CD4-positive, alpha-beta T cell treated with Interleukin-17A for 1 hour (primary cell): ENCODE results near the gene BOLL.
"Not testable (repeated sequence)": the region's sequence is repeated elsewhere in the genome, so short reads cannot be mapped to it uniquely, and the experiment has no call there.

Experiments used
- DNase-seq: peaks from one replicate; pipeline ENCODE4 v3.0.0-alpha.2; 2020

BOLL gene

GRCh38 chr2:197705121-197705911 is 79.8 kb downstream of the BOLL start, which contains the start of gene MARS2:
Gene MARS2 (plus strand): TSS chr2:197705369. CDS start chr2:197705406, 37 bp downstream.
- peak; percentile 92 for DNase-seq

GRCh38 chr2:197704434-197705120 is 80.5 kb downstream of the BOLL start:
- DNase-seq: no peak

- DNase-seq: no peak
Observed at GRCh38 chr2:197700960-197701359, 84.2 kb downstream of the BOLL start.

GRCh38 chr2:197699724-197700123 is 85.4 kb downstream of the BOLL start:
- DNase-seq: not testable (repeated sequence)

GRCh38 chr2:197696571-197696970 is 88.5 kb downstream of the BOLL start:
- DNase-seq: not testable (repeated sequence)

- DNase-seq: not testable (repeated sequence)
Observed at GRCh38 chr2:197695971-197696370, 89.1 kb downstream of the BOLL start.

- not testable (repeated sequence) for DNase-seq
Observed at GRCh38 chr2:197695206-197695605, 89.9 kb downstream of the BOLL start.

- DNase-seq: no peak
Observed at GRCh38 chr2:197677483-197677882, 107.6 kb downstream of the BOLL start.

GRCh38 chr2:197677056-197677455 is 108.1 kb downstream of the BOLL start:
- no peak for DNase-seq
